CD4-positive, alpha-beta T cell treated with Interleukin-6 for 4 hours (primary cell): Measurements from ENCODE around the gene AVPR2.

Experiments
- DNase-seq: peaks from one replicate; pipeline ENCODE4 v3.0.0-alpha.2; 2020; ENCODE audit warnings: mixed read lengths

The AVPR2 gene

GRCh38 chrX:153886915-153887314 is 17.6 kb upstream of the AVPR2 start:
- DNase-seq: no peak

GRCh38 chrX:153887385-153887784 is 17.1 kb upstream of the AVPR2 start:
- DNase-seq: no peak

DNA sequence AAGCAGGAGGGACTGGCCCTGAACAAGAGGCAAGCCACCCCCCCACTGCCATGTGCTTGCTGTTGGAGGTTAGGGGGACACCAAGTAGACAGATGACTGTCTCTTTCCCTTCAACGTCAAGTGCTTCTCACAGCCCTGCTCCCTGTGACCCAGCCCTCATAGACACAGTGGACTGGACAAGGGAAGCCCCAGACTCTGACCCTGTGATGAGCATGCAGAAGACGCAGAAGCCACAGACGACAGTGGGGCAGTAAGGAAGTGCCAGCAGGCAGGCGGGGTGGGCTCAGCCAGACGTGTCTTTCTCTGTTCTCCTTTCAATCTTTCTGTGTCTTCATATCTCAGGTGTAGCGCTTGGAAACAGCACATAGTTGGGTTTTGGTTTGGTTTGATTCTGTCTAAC is 16.1 kb upstream of the AVPR2 start:
- DNase-seq: no peak

DNA sequence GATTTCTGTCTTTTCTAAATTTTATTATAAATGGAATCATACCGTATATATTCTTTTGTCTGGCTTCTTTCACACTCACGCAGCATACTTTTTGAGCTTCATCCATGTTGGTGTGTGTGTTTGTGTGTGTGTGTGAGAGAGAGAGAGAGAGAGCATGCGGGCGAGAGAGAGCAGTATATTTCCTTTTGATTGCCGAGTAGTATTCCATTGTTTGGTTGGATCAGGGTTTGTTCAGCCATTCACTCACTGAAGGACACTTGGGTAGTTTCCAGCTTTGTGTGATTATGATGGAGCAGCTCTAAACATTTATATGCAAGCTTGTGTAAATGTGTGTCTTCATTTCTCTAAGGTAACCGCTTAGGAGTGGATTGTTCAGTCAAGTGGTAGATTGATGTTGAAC is 15.3 kb upstream of the AVPR2 start:
- no peak for DNase-seq

- DNase-seq: no peak
These were observed 6.6 kb upstream of the AVPR2 start for GRCh38 chrX:153897899-153898298.

DNA sequence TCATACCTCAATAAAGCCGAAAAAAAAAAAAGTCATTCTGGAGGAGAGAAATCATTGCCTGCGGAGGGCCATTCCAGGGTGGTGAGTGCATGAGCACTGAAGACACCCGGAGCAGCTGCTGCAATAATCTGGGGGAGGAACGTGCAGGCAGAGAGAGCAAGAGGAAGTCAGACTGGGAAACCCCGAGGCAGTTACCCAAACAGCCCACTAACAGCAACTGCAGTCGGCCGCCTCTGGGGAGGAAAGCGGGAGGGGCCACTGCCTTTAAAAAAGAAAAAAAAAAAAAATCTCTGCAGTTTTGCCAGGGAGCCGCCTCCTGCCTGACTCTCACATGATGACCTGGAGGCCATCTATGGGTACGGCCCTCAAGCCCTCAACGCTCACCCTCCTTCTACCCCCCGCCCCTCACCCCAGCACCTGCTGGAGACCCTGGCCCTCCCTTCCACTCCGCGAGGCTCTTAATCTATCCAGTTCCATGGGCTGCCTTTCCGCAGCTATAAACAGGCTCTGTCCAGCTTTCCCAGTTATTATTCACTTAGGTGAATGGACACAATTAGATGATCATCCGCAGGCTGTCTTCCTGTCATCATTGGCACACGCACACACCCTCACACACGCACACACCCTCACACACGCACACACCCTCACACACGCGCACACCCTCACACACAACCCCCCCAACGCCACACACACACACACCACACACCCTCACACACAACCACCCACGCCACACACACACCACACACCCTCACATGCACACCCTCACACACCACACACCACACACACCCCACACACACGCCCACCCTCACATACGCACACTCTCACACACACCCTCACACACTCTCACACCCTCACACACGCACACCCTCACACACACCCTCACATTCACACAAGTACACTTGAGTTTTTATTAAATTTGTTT is 3.4 kb upstream of the AVPR2 start:
- peak; percentile 69 for DNase-seq

GRCh38 chrX:153901753-153902140 is 2.7 kb upstream of the AVPR2 start:
- DNase-seq: no peak

DNA sequence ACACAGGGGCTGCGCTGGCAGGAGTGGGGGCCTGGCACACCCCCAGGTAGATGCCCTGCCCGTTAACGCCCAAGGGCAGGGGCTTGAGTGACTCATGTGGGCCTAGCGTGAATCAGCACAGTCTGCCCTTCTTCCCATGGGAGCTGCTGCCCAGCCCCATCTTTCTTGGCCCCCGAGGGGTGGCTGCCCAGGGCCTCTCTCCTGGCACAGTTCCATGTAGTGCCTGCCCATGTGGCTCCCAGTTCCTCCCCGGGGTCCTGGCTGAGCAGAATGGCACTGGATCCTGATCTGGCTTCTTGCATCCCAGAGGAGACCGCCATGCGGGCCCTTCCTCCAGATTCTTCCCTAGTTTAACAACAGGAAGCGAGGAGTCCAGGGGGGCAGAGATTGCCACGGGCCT is 2.1 kb upstream of the AVPR2 start:
- DNase-seq: no peak

- DNase-seq: no peak
These were observed 1.1 kb upstream of the AVPR2 start for GRCh38 chrX:153903238-153903980.

DNA sequence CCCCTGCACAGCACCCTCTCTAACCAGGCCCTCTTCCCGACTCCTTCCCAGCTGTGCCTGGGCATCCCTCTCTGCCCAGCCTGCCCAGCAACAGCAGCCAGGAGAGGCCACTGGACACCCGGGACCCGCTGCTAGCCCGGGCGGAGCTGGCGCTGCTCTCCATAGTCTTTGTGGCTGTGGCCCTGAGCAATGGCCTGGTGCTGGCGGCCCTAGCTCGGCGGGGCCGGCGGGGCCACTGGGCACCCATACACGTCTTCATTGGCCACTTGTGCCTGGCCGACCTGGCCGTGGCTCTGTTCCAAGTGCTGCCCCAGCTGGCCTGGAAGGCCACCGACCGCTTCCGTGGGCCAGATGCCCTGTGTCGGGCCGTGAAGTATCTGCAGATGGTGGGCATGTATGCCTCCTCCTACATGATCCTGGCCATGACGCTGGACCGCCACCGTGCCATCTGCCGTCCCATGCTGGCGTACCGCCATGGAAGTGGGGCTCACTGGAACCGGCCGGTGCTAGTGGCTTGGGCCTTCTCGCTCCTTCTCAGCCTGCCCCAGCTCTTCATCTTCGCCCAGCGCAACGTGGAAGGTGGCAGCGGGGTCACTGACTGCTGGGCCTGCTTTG is 1.1 kb downstream of the AVPR2 start:
- DNase-seq: no peak

GRCh38 chrX:153906126-153906917 is 1.8 kb downstream of the AVPR2 start:
- no peak for DNase-seq

- no peak for DNase-seq
These were observed 3.0 kb downstream of the AVPR2 start for GRCh38 chrX:153907456-153907855.

DNA sequence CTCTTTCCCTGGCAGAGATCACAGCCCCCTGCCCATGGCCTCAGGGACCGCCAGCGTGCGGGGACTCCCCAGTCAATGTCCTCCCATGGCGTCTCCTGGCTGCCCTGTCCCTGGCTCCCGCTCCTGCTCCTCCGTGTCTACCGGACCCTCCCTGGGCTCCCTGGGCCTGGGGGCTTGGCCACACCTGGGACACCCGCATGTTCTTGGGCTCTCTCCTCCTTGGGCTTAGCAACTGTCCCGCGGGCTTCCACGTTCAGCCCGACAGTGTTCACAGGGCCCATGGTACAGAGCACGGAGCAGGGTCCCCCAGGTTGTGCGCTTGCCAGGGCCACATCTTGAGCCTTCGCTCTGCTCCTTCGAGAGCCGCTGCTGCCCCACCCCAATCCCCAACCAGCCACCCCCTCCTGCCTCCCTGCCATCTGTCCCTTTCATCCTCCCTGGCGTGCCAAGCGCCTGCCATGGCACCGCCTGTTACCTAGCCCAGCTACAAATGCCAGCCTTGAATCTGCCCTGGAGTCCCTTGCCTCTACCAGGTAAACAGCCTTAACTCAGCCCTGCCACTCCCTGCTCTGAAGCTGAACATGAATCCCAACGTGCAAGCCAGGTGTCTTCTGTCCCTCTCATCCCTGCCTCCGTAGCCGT is 3.9 kb downstream of the AVPR2 start:
- no peak for DNase-seq

DNA sequence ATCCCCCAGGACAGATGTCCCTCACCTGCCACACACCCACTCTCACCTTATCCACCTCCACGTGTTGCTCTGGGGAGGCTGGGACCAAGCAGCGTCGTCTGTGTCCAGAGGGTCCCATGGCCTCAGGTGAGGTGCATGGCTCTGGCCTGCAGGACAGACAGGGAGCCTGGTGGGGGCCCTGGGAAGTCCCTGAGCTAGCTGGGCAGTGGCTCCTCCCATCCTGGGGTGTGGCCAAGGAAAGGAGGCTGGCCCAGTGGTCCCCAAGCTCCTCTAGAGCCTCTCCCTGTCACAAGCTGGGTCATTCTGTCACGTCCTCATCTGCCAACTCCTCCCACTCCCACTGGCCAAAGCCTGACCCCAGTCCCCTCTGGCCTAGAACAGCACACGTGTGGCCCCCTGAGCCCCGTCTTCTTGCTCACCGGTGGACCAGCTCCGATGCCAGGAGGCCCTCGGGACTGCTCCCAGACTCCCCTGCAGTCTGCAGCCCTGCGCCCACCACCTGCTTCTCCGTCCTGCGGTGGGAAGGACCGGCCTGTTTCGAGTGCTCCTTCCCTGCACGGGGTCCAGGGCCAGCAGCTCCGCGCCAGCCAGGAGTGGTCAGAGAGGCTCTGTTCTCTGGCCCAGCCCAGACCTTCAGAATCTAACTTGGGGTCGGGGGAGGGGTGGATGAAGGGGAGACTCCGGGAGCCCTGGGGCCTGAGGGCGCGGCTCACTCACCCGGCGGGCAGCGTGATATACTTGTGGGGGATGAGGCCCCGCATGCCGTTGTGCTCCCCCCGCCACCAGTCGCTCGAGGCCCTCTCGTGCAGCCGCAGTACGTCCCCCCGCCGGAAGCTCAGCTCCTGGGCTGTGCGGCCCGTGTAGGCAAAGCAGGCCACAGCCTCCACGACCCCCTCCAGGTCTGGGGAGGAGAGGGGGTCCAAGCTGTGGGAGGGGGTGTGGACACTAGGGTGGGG is 4.8 kb downstream of the AVPR2 start:
- DNase-seq: no peak

DNA sequence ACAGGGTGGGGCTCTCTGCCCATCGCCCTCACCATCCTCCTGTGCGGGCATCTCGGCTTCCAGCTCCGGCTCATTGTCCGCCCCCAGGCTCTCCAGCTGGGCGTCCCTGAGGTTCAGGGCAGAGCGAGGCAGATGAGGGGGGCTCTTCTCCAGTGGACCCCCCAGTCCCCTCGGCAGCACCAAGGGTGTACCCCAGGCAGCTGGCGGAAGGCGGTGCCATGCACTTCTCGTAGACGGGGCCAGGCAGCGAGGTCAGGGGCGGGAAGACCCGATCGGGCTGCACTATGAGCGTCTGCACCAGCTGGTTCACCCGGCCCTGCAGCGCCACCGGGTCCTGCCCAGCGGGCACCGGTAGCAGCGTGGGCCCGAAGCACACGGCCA is 5.5 kb downstream of the AVPR2 start:
- no peak for DNase-seq

GRCh38 chrX:153910446-153910845 is 6.0 kb downstream of the AVPR2 start:
- no peak for DNase-seq

DNA sequence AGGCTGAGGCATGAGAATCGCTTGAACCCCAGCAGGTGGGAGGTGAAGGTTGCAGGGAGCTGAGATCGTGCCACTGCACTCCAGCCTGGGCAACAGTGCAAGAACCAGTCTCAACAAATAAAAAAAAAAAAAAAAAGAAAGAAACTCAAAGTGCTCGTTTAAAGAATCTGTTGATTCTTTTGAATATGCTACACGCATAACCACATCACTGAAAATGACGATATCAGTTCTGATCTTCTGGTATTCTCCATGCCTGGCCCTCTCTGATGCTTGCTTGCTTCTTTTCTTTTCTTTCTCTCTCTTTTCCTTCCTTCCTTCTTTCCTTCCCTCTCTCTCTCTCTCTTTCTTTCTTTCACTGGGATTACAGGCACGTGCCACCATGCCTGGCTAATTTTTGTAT is 7.3 kb downstream of the AVPR2 start:
- DNase-seq: no peak

GRCh38 chrX:153913211-153913610 is 8.7 kb downstream of the AVPR2 start:
- DNase-seq: no peak

DNA sequence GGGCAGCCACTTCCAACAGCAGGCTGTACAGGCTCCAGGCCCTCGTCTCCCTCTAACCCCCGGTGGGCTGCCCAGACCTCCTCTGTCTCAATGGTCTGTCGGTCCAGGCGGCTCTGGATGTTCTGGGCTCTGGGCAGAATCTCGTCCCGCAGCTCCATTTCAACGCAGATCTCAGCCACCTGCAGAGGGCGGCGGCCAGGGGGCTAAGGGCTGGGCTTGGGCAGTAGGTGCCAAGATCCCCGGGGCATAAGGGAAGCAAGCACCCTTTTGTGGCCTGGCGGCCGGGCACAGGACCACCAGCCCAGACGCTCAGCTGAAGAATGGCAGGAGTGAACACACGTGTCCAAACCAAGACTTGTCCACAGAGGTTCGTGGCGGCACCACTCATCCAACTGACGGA is 9.2 kb downstream of the AVPR2 start:
- DNase-seq: no peak

GRCh38 chrX:153917869-153918268 is 13.4 kb downstream of the AVPR2 start:
- DNase-seq: no peak

DNA sequence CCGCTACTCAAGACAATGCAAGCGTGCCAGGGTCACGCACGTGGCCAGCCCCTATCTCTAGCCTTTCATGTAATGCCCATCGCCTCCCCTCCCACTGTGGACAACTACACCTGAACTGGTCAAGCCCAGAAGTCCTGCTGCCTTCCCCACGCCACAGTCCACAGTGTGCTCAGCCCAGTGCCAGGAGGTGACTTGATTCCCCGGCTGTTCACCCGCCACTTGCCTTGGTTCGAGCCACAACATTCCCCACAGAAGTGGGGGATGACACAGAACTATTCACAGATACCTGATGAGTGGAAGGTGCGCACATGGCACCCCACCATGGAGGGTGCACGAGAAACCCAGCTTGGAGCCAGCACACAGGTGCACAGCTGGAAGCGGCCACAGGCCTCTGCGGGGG is 14.8 kb downstream of the AVPR2 start:
- DNase-seq: no peak
